ENCODE data around the gene EPAS1.

Gene EPAS1

GRCh38 chr2:46414701-46415100 is 117.5 kb downstream of the EPAS1 start:
- no peak for ATAC-seq
- TF ChIP-seq GLIS3 (CRISPR knock-in tag; IDR thresholded peaks at IDR 0.05) (no peak), TCF4 (CRISPR knock-in tag; IDR thresholded peaks at IDR 0.05; ENCODE audit: borderline replicate concordance) (no peak), ARNTL (CRISPR knock-in tag; IDR thresholded peaks at IDR 0.05; ENCODE audit: borderline replicate concordance, low read depth) (no peak), ZC3H10 (CRISPR knock-in tag; IDR thresholded peaks at IDR 0.05) (no peak), RARB (CRISPR knock-in tag; IDR thresholded peaks at IDR 0.05) (no peak), CSDC2 (CRISPR knock-in tag; IDR thresholded peaks at IDR 0.05) (no peak), SNAI2 (CRISPR knock-in tag; IDR thresholded peaks at IDR 0.05) (no peak), TOX (CRISPR knock-in tag; IDR thresholded peaks at IDR 0.05; ENCODE audit: borderline replicate concordance) (no peak), ESRRG (CRISPR knock-in tag; IDR thresholded peaks at IDR 0.05) (no peak), TSHZ2 (CRISPR knock-in tag; IDR thresholded peaks at IDR 0.05) (no peak), POU6F1 (CRISPR knock-in tag; IDR thresholded peaks at IDR 0.05; ENCODE audit: borderline replicate concordance, low read depth) (no peak), ZFP30 (CRISPR knock-in tag; IDR thresholded peaks at IDR 0.05) (no peak), CREB5 (CRISPR knock-in tag; IDR thresholded peaks at IDR 0.05; ENCODE audit: low read depth) (no peak), ISL1 (CRISPR knock-in tag; IDR thresholded peaks at IDR 0.05) (no peak), ZNF8 (CRISPR knock-in tag; IDR thresholded peaks at IDR 0.05) (no peak), BACH2 (CRISPR knock-in tag; IDR thresholded peaks at IDR 0.05; ENCODE audit: borderline replicate concordance) (no peak), CSRNP3 (CRISPR knock-in tag; IDR thresholded peaks at IDR 0.05) (no peak), ZNF565 (CRISPR knock-in tag; conservative IDR thresholded peaks at IDR 0.05; ENCODE audit: low read depth) (no peak), PPARA (CRISPR knock-in tag; IDR thresholded peaks at IDR 0.05; ENCODE audit: borderline replicate concordance) (no peak)

- ATAC-seq, result no peak
- TF ChIP-seq GLIS3 (CRISPR knock-in tag; IDR thresholded peaks at IDR 0.05) (no peak), ISL1 (CRISPR knock-in tag; IDR thresholded peaks at IDR 0.05) (no peak), TCF4 (CRISPR knock-in tag; IDR thresholded peaks at IDR 0.05; ENCODE audit: borderline replicate concordance) (no peak), RARB (CRISPR knock-in tag; IDR thresholded peaks at IDR 0.05) (no peak), ARNTL (CRISPR knock-in tag; IDR thresholded peaks at IDR 0.05; ENCODE audit: borderline replicate concordance, low read depth) (no peak), POU6F1 (CRISPR knock-in tag; IDR thresholded peaks at IDR 0.05; ENCODE audit: borderline replicate concordance, low read depth) (no peak), OSR1 (CRISPR knock-in tag; IDR thresholded peaks at IDR 0.05) (no peak), ZNF565 (CRISPR knock-in tag; conservative IDR thresholded peaks at IDR 0.05; ENCODE audit: low read depth) (no peak), CREB5 (CRISPR knock-in tag; IDR thresholded peaks at IDR 0.05; ENCODE audit: low read depth) (no peak), SNAI2 (CRISPR knock-in tag; IDR thresholded peaks at IDR 0.05) (no peak), ZFP3 (CRISPR knock-in tag; IDR thresholded peaks at IDR 0.05) (no peak), ESRRG (CRISPR knock-in tag; IDR thresholded peaks at IDR 0.05) (no peak), TSHZ2 (CRISPR knock-in tag; IDR thresholded peaks at IDR 0.05) (no peak), PPARA (CRISPR knock-in tag; IDR thresholded peaks at IDR 0.05; ENCODE audit: borderline replicate concordance) (no peak), ZNF8 (CRISPR knock-in tag; IDR thresholded peaks at IDR 0.05) (no peak)
Observed at GRCh38 chr2:46416280-46416679, 119.1 kb downstream of the EPAS1 start.
